ENCODE results near the gene RTP5.

- TF ChIP-seq, protein P1, sequence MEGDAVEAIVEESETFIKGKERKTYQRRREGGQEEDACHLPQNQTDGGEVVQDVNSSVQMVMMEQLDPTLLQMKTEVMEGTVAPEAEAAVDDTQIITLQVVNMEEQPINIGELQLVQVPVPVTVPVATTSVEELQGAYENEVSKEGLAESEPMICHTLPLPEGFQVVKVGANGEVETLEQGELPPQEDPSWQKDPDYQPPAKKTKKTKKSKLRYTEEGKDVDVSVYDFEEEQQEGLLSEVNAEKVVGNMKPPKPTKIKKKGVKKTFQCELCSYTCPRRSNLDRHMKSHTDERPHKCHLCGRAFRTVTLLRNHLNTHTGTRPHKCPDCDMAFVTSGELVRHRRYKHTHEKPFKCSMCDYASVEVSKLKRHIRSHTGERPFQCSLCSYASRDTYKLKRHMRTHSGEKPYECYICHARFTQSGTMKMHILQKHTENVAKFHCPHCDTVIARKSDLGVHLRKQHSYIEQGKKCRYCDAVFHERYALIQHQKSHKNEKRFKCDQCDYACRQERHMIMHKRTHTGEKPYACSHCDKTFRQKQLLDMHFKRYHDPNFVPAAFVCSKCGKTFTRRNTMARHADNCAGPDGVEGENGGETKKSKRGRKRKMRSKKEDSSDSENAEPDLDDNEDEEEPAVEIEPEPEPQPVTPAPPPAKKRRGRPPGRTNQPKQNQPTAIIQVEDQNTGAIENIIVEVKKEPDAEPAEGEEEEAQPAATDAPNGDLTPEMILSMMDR (IDR thresholded peaks at IDR 0.05; ENCODE audit: insufficient read depth, low read length, poor library complexity, severe bottlenecking): no peak
- TF ChIP-seq EZH2phosphoT487 (conservative IDR thresholded peaks at IDR 0.05; ENCODE audit: low read length): no peak
Measured at GRCh38 chr2:241876528-241877196, 7.1 kb downstream of the RTP5 start.
